ENCODE data around the gene CLEC10A.
"Not testable (repeated sequence)": the region's sequence is repeated elsewhere in the genome, so short reads cannot be mapped to it uniquely, and the experiment has no call there.

The CLEC10A gene, protein sequence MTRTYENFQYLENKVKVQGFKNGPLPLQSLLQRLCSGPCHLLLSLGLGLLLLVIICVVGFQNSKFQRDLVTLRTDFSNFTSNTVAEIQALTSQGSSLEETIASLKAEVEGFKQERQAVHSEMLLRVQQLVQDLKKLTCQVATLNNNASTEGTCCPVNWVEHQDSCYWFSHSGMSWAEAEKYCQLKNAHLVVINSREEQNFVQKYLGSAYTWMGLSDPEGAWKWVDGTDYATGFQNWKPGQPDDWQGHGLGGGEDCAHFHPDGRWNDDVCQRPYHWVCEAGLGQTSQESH

DNA sequence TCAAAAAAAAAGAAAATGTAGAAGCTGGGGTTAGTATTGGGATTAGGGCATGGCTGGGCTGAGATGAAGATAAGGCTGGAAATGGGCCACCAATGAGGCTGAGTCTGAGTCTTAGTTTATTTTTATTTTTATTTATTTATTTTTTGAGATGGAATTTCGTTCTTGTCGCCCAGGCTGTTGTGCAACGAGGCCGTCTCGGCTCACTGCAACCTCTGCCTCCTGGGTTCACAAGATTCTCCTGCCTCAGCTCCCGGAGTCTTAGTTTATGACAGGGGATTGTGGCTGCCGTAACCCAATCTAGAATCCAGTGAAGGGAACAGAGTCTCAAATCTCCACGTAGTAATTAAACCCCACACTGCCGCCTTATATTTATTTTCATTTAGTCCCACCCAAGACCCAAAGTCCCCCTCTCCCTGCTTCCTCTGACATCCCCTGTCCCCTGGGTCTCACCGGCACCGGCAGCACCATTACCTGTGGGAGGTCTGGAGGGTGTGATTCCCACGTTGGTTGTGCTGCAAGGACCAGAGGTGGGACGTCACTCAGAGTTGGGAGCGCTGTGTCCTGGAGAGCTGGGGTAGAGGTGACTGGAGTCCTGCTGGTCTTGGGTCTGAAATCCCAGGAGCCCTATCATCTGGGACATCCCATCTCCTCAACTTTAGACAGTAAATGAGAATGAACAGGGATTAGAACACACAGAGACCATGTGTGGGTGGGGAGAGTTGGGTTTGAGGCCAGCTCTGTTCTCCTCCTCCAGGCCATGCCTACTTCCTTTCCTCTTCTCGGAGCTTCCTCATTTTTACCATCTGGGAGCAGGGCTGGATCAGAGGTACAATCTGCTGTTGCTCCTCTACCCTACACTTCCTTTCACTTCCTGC is at the start of gene CLEC10A:
Gene CLEC10A (minus strand): TSS at position 671 of the 875 bp plus-strand sequence. CDS start 1,439 bp downstream, outside the sequence.
- TF ChIP-seq CTCF (IDR thresholded peaks at IDR 0.05; ENCODE audit: low read depth, low read length), result no peak
- DNase-seq (ENCODE audit: low read depth in 2 of 2), result no peak
- H3K4me3 ChIP-seq (replicated peaks in 1 of 2; ENCODE audit: low read depth in 2 of 2, low read length in 2 of 2), result no peak within 1 kb of the TSS

DNA sequence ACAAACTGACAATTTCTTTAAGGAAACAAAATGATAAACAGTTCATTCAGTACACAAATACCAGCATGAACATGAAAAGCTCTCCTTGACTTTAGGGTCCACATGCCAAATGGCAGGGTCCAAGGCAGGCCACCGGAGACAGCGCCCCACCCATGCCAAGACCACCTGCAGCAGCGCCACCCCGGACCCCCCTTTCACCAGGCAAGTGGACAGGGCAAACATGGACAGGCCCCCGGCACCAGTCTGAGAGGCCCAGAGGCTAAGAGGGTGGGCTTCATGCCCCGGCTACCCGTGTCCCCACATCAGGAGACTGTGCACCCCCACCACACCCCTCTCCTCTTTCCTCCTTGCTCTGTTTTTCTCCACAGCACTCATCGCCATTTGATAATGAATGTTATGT is 49.3 kb upstream of the CLEC10A start:
- no peak overlapping the region for H3K4me3 ChIP-seq (replicated peaks in 1 of 2; ENCODE audit: low read depth in 2 of 2, low read length in 2 of 2)
- no peak for TF ChIP-seq CTCF (IDR thresholded peaks at IDR 0.05; ENCODE audit: low read depth, low read length)
- no peak for DNase-seq (ENCODE audit: low read depth in 2 of 2)

GRCh38 chr17:7128160-7128559 is 48.1 kb upstream of the CLEC10A start:
- no peak for DNase-seq (ENCODE audit: low read depth in 2 of 2)
- no peak overlapping the region for H3K4me3 ChIP-seq (replicated peaks in 1 of 2; ENCODE audit: low read depth in 2 of 2, low read length in 2 of 2)
- no peak for TF ChIP-seq CTCF (IDR thresholded peaks at IDR 0.05; ENCODE audit: low read depth, low read length)

DNA sequence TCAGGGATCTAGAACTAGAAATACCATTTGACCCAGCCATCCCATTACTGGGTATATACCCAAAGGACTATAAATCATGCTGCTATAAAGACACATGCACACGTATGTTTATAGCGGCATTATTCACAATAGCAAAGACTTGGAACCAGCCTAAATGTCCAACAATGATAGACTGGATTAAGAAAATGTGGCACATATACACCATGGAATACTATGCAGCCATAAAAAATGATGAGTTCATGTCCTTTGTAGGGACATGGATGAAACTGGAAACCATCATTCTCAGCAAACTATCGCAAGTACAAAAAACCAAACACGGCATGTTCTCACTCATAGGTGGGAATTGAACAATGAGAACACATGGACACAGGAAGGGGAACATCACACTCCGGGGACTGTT is 47.5 kb upstream of the CLEC10A start:
- not testable (repeated sequence) for DNase-seq (ENCODE audit: low read depth in 2 of 2); H3K4me3 ChIP-seq (replicated peaks in 1 of 2; ENCODE audit: low read depth in 2 of 2, low read length in 2 of 2)

DNA sequence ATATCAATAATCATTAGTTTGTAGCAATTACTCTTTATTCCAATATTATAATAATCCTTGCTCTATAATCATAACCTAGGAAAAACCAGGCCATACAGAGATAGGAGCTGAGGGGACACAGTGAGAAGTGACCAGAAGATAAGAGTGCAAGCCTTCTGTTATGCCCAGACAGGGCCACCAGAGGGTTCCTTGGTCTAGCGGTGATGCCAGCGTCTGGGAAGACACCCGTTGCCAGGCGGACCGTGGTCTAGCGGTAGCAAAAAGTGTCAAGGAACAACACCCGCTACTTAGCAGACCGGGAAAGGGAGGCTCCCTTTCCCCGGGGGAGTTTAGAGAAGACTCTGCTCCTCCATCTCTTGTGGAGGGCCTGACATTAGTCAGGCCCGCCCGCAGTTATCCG is 46.3 kb upstream of the CLEC10A start:
- not testable (repeated sequence) for DNase-seq (ENCODE audit: low read depth in 2 of 2); H3K4me3 ChIP-seq (replicated peaks in 1 of 2; ENCODE audit: low read depth in 2 of 2, low read length in 2 of 2)

DNA sequence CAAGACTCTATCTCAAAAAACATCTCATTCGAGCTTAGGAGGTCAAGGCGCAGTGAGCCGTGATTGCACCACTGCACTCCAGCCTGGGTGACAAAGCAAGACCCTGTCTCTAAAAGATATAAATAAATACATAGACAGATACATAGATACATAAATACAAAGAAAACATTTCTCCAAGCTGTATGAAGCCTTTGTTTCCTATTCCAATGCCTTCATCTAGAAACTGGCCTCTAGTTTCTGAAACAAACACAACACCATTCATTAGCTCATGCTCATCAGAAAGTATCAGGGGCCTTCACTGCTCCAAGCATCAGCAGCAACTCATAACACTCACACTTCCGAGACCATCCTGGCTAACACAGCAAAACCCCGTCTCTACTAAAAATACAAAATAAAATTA is 44.9 kb upstream of the CLEC10A start:
- DNase-seq (ENCODE audit: low read depth in 2 of 2), result no peak
- no peak for TF ChIP-seq CTCF (IDR thresholded peaks at IDR 0.05; ENCODE audit: low read depth, low read length)
- H3K4me3 ChIP-seq (replicated peaks in 1 of 2; ENCODE audit: low read depth in 2 of 2, low read length in 2 of 2), result no peak overlapping the region

DNA sequence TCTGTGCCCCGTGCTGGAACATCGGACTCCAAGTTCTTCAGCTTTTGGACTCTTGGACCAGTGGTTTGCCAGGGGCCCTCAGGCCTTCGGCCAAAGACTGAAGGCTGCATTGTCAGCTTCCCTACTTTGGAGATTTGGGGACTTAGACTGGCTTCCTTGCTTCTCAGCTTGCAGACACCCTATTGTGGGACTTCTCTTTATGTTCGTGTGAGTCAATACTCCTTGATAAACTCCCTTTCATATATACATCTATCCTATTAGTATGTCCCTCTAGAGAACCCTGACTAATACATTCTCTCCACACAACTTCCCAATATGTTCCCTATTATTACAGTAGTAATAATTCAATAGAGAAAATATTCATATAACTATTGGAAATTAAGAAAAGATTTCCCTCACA is 43.8 kb upstream of the CLEC10A start:
- no peak for TF ChIP-seq CTCF (IDR thresholded peaks at IDR 0.05; ENCODE audit: low read depth, low read length)

More for the DNA sequence above, 43.8 kb upstream of the CLEC10A start:
- H3K4me3 ChIP-seq (replicated peaks in 1 of 2; ENCODE audit: low read depth in 2 of 2, low read length in 2 of 2), result no peak overlapping the region
- no peak for DNase-seq (ENCODE audit: low read depth in 2 of 2)

Measured in cardiac fibroblast (primary cell).